Measurements from ENCODE around the gene TECR.
"Not testable (repeated sequence)": the region's sequence is repeated elsewhere in the genome, so short reads cannot be mapped to it uniquely, and the experiment has no call there.

The TECR gene

DNA sequence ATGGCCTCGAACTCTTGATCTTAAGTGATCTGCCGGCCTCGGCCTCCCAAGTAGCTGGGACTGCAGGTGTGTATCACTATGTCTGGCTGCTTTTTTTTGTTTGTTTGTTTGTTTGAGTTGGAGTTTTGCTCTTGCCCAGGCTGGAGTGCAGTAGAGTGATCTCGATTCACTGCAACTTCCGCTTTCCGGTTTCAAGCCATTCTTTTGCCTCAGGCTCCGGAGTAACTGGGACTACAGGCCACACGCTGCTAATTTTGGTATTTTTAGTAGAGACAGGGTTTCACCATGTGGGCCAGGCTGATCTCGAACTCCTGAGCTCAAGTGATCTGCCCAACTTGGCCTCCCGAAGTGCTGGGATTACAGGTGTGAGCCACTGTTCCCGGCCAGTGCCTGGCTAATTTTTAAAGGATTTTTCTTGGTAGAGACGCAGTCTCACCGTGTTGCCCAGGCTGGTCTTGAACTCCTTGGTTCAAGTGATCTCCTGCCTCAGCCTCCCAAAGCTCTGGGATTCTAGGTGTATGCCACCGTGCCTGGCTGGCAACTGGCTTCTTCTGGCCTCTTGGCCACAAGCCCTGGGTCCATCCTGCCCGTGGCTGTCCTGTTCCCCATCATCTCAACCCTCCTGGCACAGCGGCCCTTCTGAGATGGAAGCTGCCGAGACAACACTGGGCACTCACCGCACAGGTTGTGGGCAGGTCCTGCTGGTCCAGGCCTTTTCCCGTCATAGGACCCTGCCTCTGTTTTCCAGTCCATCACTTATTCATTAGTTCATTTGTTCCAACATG lies 11.5 kb downstream of the TECR start:
- DNase-seq, result no peak

DNA sequence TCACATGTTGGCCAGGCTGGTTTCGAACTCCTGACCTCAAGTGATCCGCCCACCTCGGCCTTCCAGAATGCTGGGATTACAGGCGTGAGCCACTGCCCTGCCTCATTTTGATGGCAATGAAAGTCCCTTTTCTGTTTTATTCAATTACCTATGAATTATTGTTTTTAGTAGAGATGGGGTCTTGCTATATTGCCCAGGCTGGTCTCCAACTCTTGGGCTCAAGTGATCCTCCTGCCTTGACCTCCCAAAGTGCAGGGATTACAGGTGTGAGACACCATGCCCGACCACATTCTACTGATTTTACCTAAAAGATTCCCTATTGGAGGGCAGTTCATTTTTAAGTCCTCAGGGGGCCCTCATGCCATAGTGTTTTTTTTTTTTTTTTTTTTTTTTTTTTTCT lies 12.6 kb downstream of the TECR start:
- not testable (repeated sequence) for DNase-seq

DNA sequence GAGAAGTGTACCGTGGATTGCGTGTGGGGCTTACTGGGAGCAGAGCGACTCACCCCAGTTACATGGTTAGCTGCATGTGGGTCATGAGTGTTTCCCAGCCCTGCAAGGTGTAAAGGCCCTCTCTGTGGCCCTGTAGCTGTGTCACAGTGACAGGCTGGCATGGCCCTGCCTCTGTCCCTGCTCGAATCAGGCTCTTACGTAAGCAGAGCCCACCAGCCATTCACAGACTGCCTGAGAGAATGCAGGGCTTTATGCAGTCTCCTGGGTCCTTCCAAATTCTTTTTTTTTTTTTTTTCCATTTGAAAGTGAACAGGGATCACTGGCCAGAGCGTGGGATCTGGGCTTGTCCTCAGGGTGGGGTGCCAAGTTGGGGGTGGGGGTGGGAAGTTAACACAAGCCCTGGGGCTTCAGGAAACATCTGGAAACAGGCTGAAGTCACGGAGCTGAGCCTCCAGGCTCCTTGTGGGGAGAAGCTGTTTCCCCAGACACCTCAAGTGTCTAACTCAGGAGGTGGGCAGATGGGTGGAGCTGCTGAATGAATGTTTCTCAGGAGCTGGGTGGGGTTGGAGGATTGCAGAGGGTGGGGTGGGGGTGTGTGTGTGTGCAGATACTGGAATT lies 13.4 kb downstream of the TECR start:
- peak; percentile 64 for DNase-seq

DNA sequence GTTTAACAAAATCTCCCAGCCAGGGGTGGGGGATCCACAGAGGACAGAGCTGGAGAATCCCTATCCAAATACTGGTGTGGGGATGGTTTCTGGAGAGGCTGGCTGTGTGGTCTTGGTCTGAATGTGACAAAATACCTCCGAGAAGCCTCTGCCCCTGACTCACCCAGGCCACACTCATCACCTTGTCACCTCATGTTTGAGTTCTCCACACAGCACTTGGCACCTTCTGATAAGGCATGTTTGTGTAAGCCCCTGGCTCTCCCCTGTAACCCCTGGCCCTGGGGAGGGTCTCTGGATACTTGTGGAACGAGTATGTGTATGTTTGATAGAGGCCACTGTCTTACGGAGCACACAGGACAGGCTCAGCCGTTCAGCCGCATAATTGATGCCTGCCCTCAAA lies 14.7 kb downstream of the TECR start:
- DNase-seq, result no peak

DNA sequence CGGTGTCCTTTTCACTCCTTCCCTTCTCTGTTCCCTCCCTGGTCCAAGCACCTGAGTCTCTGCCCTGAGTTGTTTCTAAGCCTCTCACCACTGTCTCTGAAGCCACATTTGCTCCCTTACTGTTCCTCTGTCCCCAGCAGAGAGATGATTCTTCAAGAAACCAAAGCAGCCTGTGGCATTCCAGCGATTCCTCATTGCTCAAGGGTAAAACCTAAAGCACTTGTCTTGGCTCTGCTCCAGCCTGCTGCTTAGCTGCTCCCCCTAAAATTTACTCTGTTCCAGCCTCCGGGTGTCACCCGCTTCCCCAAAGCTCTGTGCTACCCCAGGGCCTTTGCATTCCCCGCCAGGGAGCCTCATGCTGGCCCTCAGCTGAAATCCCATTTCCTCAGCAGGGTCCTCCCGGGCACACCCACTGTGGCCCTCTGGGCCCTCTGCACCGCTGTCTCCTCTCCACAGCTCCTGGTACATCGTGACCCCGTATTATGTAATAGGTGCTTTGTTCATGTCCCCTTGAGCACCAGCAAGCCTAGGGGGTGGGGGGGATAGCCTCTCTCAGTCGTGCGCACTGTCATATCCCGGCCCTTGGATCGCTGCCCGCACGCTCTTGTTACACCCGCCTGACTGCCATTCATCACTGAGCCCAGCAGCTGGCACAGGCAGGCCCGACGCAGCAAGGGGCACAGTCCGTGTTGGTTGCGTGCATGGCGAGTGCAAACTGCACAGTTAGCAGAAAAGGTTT lies 15.8 kb downstream of the TECR start:
- DNase-seq, result peak; percentile 74

DNA sequence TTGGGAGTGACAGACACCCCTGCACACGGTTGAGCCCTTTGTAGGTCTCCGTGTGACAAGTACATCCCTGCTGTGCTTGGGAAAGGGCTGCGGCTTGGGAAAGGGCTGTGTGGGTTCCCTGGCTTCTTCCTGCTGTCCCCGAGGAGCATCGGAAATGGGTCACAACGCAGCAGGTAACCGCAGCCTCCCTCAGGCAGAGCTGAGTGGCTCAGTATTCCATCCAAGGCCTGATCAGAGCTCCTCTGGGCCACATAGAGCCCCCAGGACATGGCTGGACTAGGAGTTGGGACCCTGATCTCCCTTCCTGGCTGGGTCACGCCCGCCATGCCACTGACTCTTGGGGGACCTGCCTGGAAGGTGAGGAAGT lies 16.3 kb downstream of the TECR start:
- DNase-seq, result no peak

DNA sequence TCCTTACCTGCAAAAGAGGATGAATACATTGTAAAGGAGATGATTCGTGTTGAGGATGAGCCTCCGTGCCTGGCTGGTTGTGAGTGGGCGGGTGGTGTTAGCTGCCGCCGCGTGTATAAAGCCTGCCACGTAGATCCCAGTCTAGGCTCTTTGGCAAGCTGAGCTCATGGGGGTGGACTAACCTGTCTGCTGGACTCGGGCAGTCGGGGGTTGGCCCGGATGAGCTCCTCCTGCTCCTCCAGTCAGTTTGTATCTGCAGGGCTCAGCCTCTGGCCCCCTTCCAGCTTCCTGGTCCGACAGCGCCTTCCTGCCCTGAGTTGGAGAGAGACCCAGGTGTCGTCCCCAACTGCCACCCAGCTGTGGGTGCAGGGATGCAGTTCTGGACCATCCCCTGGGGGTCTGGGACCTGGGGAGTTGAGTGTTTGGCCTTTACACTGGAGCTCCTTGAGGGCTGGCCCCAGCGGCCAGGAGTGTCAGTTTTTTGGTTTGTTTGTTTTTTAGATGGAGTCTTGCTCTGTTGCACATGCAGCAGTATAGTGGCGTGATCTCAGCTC lies 20.9 kb downstream of the TECR start:
- no peak for DNase-seq

DNA sequence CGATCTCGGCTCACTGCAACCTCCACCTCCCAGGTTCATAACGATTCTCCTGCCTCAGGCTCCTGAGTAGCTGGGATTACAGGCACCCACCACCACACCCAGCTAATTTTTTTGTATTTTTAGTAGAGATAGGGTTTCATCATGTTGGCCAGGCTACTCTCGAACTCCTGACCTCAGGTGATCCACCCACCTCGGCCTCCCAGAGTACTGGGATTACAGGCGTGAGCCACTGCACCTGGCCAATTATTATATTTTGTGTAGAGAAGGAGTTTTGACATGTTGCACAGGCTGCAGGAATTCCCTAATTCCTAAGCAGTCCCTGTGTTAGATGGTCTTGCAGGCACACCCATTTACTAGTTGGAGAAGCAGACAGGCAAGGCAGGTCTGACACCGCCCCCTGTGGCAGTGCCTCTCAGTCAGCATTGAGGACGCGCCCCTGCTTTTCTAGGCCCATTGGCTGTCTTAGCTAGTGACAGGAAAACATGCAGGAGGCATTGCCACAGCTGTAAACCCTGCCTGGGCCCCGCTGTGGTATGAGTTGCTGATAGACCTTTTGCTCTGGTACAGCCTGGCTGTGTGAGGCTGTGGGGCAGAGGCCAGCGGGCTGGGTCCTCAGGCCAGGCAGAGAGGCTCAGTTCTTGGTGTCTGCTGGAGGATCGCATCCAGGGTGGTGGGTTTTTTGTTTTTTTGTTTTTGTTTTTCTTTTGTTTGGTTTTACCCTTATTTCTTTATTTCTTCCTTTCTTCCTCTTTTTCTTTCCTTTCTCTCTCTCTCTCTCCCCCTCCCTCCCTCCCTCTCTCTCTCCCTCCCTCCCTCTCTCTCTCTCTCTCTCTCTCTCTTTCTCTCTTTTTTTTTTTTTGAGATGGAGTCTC lies 22.0 kb downstream of the TECR start:
- peak; percentile 72 for DNase-seq

DNA sequence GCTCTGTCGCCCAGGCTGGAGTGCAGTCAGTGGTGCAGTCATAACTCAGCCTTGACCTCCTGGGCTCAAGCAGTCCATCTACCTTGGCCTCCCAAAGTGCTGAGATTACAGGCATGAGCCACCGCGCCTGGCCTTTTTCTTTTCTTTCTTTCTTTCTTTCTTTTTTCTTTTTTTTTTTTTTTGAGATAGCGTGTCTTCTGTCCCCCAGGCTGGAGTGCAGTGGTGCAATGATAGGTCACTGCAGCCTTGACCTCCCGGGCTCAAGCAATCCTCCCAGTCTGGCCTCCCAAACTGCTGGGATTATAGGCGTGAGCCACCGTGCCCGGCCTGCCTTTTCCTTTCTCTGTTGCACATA lies 22.6 kb downstream of the TECR start:
- DNase-seq, result not testable (repeated sequence)

DNA sequence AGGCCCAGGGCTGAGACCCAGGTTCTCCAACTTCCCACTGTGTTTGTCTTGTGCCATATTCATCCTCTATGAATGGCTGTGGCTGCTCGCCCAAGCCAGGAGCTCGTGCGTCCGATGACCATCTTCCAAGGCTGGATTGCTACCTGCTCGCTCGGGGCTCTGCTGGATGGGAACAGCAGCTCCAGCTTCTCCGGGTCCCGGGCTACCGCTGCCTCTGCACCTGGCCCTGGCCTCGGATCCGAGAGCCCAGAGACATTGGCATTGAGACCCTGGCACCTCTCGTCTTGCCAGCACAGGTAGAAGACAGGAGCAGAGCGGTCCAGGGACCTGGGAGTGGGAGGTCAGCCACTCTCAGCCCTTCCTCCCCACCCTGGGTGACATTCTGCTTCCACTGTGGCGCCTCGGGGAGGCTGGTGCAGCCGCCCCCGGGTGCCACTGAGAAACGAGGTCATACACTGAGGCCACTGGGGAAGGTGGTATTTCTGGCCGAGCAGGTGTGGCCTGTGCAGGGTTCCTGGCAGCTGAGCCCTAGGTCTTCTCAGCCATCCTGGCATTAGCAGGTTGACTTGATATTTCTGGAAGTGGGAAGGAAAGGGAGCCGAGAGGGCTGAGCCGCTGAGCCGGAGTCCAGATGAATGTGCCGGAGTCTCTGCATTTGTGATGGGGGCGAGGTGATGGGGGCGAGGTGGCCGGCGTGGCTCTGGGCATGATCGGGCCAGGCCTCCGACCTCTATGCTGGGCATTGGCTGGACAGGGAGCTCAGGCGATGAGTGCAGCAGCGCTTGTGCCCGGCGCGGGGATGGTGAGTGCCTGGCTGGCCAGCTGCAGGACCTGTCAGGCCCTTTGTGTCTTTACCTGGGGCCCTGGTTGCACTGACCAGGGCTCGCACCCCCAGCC lies 23.9 kb downstream of the TECR start:
- no peak for DNase-seq

DNA sequence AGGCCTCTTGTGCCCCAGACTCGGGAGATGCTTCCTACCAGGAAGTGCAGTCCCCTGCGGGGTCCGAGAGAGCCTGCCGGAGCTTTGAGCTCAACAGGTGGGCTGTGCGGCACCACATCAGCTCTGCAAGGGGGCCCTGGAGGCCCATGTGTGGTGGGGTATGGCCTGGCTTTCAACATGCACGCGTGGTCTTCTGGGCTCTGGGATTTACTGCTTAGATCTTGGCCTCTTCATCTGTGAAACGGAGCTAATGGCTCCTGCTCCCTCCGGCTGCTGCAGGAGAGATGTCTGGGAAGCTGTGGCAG lies 24.5 kb downstream of the TECR start:
- DNase-seq, result no peak

DNA sequence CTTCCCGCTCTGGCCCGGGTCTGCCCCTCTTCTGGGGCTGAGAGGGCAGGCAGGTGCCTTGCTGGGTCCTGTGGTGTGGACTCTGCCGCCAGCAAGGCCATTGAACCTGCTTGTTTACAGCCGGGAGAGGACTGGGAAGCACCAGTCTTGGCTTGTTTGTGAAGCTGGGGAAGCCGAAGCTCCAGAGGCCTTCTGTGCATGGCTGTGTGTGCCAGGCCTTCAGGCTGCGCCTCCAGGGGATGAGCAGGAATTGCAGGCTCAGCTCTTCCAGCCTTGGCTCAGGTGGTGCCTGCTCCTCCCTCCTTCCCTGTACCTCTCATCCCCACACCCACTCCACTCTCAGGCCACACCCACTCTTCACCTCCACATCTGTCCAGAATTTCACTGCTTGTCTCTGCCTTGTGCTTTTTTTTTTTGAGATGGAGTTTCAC lies 25.0 kb downstream of the TECR start:
- DNase-seq, result no peak

DNA sequence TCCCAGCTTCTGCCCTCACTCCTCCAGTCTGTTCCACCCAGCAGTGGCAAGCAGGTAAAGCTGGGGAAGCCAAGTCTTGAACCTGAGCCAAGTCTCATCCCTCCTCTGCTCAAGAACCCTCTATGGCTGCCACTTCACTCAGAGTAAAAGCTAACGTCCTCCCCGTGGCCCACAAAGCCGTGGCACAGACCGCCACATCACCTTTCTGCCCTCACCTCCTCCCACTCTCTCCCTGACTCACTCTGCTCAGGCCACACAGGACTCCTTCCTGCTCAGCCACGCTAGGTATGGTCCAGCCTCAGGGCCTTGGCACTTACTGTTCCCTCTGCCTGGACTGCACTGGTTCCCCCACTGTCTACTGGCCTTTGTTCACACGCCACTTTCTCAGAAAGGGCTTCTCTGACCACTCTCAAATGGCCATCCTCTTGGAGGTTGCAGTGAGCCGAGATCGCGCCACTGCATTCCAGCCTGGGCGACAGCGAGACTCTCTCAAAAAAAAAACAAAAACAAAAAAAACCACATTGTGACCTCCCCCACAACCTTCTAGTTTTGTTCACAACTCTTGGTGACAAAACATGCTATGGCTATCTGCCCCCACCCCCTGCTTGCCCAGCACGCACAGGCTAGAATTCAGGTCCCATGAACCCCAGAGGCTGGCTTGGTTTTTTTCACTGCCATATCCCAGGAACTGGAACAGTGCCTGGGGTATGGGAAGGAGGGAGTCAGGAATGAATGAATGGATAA lies 26.7 kb downstream of the TECR start:
- no peak for DNase-seq

DNA sequence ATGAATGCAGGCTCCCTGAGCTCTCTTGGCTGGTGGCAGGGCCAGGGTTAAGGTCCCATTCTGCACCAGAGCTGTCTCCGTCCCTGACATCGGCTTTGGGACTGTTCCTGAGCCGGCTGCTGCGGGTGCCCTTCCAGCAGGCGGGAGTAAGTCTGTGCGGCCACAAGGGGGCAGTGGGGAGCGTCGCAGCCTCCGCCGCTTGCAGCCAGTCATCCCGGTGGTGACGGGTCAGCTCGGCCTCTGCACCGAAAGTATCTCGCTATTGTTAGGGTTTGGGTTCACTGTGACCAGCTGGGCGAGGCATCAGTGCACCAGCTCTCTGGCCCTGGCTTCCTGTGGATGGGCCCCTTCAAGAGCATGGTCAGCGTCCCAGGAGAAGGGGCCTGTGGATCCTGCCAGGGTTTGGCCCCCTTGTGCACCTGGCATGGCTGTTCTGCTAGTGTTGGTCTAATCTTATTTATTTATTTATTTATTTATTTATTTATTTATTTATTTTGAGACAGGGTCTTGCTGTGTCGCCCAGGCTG lies 27.3 kb downstream of the TECR start:
- peak; percentile 74 for DNase-seq

DNA sequence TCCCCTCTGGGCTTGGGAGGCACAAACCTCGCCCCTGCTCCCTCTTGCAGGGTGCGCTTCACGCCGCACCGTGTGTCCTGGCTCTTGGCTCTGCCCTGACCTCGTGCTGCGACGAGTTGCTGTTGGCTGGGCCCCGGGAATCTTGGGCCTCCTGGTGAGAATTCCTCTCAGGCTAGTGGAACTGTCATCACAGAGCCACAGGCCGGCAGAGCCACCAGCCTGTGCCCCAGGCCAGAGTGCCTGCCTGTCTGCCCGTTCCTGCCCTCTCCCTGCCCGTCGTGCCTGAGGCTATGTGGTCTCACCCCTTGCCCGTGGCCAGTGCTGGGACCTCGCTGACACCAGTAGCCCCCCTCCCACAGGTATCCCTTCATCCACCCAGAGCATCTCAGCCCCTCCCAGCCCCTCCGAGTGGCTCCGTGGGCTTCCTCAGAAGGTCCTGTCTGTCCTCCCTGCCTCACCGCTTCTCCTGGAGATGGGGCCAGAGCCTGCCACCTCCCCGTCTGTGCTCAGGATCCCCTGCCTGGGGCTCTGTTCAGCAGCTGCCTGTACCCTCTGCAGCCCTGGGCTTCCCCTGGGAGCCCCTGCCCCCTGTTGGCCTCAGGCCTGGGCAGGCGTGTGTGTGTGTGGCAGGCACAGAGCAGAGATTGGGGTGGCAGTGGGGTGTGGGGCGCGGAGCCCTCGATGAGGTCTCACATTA lies 29.1 kb downstream of the TECR start:
- DNase-seq, result no peak

DNA sequence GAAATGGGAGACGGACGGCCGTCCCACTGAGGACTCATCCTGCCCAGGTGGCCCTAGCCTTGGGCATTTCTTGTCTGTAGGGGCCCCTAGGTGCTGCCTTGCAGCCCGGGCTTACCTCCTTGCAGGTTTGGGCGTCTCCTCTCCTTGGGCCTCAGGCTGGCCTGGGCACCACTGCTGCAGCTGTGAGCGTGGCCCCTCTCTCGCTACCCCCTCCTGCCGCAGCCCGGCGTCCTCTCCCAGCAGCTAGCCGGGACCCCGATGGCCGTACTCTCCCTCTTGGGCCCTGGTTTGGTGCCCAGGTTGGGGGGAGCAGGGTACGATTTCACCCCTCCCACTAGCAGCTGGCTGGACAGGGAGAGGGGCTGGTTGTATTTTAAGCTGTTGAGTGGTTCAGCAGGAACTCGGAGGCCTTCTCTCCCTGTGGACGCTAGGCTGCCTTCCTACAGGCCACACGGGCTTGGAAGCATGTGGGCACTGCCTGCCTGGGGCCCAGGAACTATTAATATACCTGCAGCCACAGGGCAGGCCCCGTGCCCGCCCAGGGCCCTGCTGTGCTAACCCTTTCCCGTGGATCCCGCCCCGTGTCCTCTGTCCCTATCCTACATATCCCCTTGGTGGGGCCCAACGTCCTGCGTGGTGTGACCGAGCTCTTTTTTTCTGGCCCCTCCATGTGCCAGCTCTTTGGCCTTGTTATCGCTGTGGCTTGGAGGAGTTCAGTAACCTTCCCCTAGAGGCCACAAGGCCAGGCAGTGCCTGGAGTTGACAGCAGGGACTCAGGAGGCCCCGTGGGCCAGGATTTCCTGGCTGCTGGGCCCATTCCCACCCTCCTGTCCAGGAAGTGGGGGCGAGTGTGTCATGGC lies 30.8 kb downstream of the TECR start:
- DNase-seq, result peak; percentile 39

DNA sequence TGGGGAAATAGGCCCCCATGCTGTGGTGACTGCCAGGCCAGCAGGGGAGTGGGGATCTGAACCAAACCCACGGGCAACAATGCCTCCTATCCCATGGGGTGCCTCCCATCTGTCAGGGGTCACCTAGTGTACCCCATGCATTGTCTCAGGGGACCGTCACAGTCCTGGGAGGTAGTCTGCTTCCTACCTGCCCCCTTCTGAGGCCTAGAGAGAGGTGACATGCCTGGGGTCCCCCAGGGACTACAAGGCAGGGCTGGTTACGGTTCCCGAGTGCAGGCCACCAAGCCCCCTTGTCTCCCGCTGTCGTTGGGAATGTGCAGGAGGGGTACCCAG lies 31.3 kb downstream of the TECR start:
- peak; percentile 31 for DNase-seq

DNA sequence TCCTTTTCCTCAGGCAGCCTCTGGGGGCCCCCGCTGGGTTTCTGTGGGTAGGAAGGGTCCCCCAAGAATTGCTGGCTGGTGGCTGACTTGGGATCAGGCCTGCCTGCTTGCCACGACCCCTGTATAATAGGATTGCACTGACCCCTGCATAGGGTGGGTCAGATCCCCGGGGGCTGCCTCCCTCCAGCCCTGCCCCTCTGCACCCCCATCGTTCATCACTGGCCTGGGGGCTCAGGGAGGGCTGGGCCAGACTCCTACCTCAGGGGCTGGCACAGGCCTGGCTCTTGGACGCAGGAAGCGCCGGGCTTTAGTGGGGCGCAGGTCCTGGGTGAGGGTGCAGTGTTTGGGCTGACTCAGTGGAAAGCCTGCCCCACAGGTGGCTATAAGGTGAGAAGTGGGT lies 31.9 kb downstream of the TECR start:
- DNase-seq, result no peak

DNA sequence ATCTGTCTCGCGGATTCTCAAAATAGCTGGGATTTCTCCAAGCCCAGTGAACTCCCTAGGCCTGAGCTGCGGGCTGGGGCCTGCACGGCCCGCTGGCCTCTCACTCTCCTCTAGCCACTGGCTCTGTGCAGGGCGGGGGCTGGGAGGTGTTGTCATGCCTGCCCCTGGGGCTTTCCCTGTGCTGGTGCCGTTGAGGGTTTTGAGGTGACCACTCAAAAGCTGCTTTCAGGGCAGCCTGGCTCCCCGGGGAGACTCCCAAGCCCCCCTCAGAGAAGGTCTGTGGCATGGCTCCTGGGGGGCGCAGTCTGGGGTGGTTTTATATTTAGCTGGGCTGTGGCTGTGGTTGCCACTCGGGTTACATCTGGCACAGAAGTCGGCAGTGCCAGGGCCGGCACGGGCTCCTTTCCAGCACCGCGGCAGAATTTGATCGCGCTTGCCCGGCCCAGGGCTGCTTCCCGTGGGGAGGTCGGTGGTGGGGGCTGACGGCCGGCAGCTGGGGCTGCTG lies 32.5 kb downstream of the TECR start:
- peak; percentile 74 for DNase-seq
